Measurements from ENCODE around the gene UPK3BL2.
A peak's percentile ranks its signal among the peaks of the same experiment; 100 is the strongest.
"Not testable (repeated sequence)": the region's sequence is repeated elsewhere in the genome, so short reads cannot be mapped to it uniquely, and the experiment has no call there.

Gene UPK3BL2

DNA sequence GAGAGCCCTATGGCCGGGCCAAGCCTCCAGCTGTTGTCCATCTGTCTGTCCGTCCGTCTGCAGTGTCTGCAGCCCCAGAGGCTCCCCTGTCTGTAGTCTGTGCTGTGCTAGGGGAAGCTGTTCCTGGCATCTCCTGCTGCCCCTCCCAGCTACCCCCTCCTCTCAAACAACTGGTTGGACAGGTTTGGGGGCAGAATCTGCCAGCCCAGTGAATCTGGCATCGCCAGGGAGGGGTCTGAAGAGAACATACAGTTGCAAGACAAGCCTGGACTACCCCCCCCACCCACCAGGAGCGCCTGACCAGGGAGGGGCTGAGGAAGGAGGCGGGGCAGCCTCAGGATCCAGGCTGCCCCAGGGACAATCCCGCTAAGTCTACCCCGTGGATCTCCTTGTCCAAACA, at the start of gene UPK3BL2:
Gene UPK3BL2, minus strand, starts transcription at position 101 of the 400 bp plus-strand sequence. Its CDS starts 60 bp downstream, at position 41.
- not testable (repeated sequence) for H3K4me3 ChIP-seq (ENCODE audit: low read depth, low read length)

DNA sequence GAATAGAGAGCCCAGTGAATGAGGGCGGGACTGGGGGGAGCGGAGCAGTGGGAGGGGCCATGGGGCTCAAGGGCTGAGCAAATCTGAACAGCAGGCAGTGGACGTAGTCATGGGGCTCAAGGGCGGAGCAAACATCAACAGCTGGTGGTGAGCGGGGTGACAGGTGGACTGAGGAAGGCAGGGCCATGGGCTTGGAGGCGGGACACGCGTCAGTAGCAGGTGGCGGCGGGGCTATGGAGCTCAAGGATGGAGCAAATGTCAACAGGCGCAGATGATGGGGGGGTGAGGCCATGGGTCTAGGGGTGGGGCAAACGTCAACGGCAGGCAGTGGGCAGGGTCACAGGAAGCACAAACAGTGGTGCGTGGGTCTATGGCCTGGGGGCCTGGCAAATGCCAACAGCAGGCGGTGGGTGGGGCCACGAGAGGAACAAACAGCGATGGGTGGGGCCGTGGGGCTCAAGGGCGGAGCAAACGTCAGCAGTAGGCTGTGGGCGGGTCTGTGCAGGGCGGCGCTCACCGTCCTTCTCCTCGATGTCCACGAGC, 49.1 kb upstream of the UPK3BL2 start:
- not testable (repeated sequence) for H3K4me3 ChIP-seq (ENCODE audit: low read depth, low read length)

DNA sequence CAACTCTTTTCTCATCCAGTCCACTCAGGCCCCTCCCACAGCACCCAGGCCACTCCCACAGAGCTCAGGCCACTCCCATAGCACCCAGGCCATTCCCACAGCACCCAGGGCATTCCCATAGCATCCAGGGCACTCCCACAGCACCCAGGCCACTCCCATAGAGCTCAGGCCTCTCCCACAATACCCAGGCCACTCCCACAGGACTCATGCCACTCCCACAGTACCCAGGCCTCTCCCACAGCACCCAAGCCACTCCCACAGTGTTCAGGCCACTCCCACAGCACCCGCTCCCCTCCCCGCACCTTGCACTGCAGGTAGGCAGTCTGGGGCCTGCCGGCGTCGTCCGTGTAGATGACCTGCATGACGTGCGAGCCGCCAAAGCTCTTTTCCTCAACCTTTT, 46.4 kb upstream of the UPK3BL2 start:
- H3K4me3 ChIP-seq (ENCODE audit: low read depth, low read length), result not testable (repeated sequence)

DNA sequence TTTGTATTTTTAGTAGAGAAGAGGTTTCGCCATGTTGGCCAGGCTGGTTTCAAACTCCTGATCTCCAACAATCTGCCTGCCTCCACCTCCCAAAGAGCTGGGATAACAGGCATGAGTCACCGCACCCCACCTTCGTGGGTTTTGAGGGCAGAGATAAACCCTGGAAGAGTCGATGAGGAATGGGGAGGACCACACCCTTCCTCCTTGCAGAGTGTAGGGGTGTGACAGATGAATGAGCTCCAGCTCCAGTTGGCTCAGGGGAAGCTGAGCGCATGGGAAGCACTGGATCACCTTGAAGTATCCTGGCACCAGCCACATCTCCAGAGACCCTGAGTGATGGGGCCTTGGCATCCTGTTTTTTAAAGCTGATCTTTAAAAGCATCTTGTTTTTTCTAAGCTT, 40.0 kb upstream of the UPK3BL2 start:
- not testable (repeated sequence) for H3K4me3 ChIP-seq (ENCODE audit: low read depth, low read length)

- not testable (repeated sequence) for H3K4me3 ChIP-seq (ENCODE audit: low read depth, low read length)
These were observed 38.2 kb upstream of the UPK3BL2 start for GRCh38 chr7:102581722-102582121.

DNA sequence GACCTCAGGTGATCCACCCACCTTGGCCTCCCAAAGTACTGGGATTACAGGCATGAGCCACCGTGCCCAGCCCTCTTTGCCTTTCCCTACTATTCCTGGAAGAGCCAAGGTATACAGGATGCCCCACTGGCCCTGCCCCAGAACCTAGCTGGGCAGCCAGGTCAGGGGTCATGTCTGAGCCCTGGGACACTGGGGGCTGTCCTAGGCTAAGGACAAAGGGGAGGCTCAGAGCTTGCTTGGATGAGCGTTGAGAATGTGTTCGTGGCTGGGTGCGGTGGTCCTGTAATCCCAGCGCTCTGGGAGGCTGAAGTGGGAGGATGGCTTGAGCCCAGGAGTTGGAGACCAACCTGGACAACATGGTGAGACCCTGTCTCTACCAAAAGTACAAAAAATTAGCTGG, 35.0 kb upstream of the UPK3BL2 start:
- not testable (repeated sequence) for H3K4me3 ChIP-seq (ENCODE audit: low read depth, low read length)

DNA sequence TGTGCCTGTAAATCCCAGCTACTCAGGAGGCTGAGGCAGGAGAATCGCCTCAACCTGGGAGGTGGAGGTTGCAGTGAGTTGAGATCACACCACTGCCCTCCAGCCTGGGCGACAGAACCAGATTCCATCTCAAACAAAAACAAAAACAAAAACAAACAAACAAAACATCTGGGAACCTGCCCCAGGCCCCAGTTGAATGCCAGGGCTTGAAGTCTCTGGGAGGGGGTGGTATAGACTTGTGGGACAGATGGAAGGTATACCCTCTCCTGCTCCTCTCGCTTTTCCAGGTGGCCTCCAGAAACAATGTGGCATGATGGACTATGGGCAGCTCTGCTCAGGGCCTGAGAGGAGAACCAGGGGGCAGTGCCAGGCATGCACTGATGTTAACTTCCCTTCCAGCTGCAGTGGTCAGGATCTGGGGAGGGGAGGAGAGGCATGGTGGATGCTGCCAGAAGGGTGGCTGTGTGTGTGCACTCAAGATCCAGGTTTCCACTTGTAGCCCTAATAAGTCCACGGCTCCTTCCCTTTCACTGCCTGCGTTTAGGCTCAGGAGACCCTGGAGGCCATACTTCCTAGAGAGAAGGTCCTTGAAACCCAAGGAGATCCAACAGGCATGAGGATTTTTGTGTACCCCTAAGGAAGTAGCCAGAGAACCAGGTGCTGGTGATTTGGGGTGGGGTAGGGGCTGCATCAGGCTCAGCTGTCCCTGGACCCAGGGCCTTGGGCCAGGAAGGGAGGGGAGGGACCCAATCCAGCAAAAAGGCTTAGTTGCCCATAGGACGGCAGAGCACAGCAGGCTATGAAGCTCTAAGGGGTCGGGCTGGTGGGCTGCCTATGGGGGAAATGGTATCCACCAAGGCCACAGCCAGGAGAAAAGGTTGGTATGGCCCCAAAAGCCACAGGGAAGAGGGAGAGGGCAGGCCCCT, 34.1 kb upstream of the UPK3BL2 start:
- H3K4me3 ChIP-seq (ENCODE audit: low read depth, low read length), result not testable (repeated sequence)

DNA sequence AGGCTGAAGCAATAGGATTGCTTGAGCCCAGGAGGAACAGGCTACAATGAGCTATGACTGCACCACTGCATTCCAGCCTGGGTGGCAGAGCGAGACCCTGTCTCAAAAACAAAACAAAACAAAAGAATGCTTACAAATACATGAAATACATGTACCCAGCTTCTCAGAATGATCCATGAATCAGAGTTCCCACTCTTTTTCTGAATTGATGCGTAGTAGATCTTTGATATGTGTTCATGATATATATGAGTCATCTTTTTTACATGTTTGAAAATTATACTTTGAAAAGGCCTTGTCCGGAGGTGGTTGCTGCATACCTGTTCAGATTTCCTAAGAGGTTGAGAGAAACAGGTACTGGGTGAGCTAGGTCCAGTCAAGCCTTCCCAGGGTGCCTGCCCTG, 32.9 kb upstream of the UPK3BL2 start:
- H3K4me3 ChIP-seq (ENCODE audit: low read depth, low read length), result not testable (repeated sequence)

DNA sequence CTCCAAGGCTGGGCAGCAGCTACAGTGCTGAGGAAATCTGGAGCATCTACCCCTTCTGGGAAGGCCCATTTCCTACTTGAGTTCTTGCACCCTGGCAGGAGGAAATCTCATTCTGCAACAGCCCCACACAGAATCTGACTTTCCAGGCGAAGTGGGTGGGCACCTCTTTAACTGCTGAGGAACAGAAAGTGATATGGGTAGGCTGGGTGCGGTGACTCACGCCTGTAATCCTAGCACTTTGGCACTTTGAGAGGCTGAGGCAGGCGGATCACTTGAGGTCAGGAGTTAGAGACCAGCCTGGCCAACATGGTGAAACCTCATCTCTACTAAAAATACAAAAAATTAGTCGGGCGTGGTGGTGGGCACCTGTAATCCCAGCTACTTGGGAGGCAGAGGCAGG, 31.1 kb upstream of the UPK3BL2 start:
- not testable (repeated sequence) for H3K4me3 ChIP-seq (ENCODE audit: low read depth, low read length)

GRCh38 chr7:102572261-102573239, 29.1 kb upstream of the UPK3BL2 start, which contains the start of gene POLR2J3:
POLR2J3 (minus strand) TSS chr7:102572583; CDS start chr7:102572521, 62 bp downstream.
- peak within 1 kb of the TSS; percentile 63 for H3K4me3 ChIP-seq (ENCODE audit: low read depth, low read length)
- TF ChIP-seq CTCF (IDR thresholded peaks at IDR 0.05; ENCODE audit: low read depth, low read length), result peak; percentile 49

DNA sequence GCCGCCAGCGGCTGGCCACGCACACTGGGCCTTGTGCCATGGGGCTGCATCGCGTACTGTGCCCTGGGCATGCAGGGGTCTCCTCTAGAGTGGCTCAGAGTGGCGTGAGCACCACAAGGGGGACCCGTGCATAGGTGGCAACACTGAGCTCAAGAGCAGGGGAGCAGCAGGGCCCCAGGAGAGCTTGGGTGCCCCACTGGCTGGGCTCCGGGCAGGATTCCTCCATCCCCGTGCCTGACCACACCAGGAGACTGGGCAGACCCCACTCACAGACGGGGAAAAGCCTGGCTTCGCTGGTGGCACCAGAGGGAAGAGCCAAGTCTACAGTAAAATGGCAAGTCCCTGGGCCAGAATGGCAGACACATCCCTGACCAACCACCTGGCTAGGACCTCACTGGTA, 25.1 kb upstream of the UPK3BL2 start:
- not testable (repeated sequence) for H3K4me3 ChIP-seq (ENCODE audit: low read depth, low read length)

GRCh38 chr7:102550808-102551422, 7.4 kb upstream of the UPK3BL2 start, which contains the start of gene SPDYE2:
SPDYE2 (plus strand) TSS chr7:102551226; CDS start chr7:102553256, 2,030 bp downstream.
- H3K4me3 ChIP-seq (ENCODE audit: low read depth, low read length), result not testable (repeated sequence)

GRCh38 chr7:102546353-102546752, 2.9 kb upstream of the UPK3BL2 start:
- not testable (repeated sequence) for H3K4me3 ChIP-seq (ENCODE audit: low read depth, low read length)

- not testable (repeated sequence) for H3K4me3 ChIP-seq (ENCODE audit: low read depth, low read length)
These were observed 1.8 kb upstream of the UPK3BL2 start for GRCh38 chr7:102545288-102545687.

- H3K4me3 ChIP-seq (ENCODE audit: low read depth, low read length), result not testable (repeated sequence)
These were observed 876 bp upstream of the UPK3BL2 start for GRCh38 chr7:102544372-102544771.

- H3K4me3 ChIP-seq (ENCODE audit: low read depth, low read length), result not testable (repeated sequence)
These were observed 725 bp downstream of the UPK3BL2 start for GRCh38 chr7:102542771-102543170.

GRCh38 chr7:102542083-102542482, 1.4 kb downstream of the UPK3BL2 start:
- H3K4me3 ChIP-seq (ENCODE audit: low read depth, low read length), result not testable (repeated sequence)

DNA sequence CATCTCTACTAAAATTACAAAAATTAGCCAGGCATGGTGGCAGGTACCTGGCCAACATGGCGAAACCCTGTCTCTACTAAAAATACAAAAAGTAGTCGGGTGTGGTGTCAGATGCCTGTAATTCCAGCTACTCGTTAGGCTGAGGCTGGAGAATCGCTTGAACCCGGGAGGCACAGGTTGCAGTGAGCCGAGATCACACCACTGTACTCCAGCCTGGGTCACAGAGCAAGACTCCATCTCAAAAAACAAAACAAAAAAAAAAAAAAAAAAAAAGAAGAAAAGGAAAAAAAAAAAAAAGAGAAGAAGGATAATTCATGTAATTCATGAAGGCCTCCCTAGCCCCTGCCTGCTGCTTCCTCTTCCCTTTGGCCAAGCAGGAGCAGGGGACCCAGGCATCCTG, 2.9 kb downstream of the UPK3BL2 start:
- H3K4me3 ChIP-seq (ENCODE audit: low read depth, low read length), result not testable (repeated sequence)

Measured in WI38 (cell line).